Endothelial cell of umbilical vein (primary cell): Measurements from ENCODE around the gene N4BP2. TPM values are rescaled to one million over a fixed set of nuclear protein-coding genes. Genes with fewer than 3 reads are reported as not detected.

Experiments
- BruUV-seq: library from RNA; stranded (reverse); fragments of 400-500 nt; replicated peaks from 2 replicates; lab custom pipeline; 2021; lab: Mats Ljungman, UMichigan
- CTCF ChIA-PET: fragments of 300-600, 350-600 bp; sonication (Branson Sonifier 250); formaldehyde crosslinking; loops from one replicate; lab custom pipeline; 2021; ENCODE audit warnings: antibody characterized with exemption, inconsistent platforms; lab: Charles Lee
- POLR2A ChIA-PET: fragments of 300-600, 350-600 bp; sonication (Branson Sonifier 250); formaldehyde crosslinking; loops from one replicate; lab custom pipeline; 2021; ENCODE audit warnings: antibody characterized with exemption, inconsistent platforms; lab: Charles Lee
- DNase-seq: peaks from one replicate; pipeline ENCODE4 v3.0.0-alpha.2; 2011; ENCODE audit warnings: low read depth, low spot score
- FAIRE-seq: peaks from 2 replicates; lab custom pipeline; 2011; peaks lifted over from hg19 to GRCh38; lab: Jason Lieb, UNC
- H2AFZ ChIP-seq: 2 replicates; pipeline ENCODE4 v1.6.0; 2012; ENCODE audit warnings: low read depth, low read length, control low read depth, inconsistent platforms
- H3K27ac ChIP-seq: 2 replicates; pipeline ENCODE4 v1.5.1; 2011; ENCODE audit warnings: low read depth, mild to moderate bottlenecking, control low read depth, low read length, moderate library complexity; ENCODE audit not compliant: insufficient read depth
- H3K27me3 ChIP-seq, 2 experiments: 2 replicates each; pipeline versions ENCODE4 v1.6.0 to v1.6.1; 2011; ENCODE audit warnings: low read length in 2 of 2, mixed read lengths in 1 of 2; ENCODE audit not compliant: control insufficient read depth in 2 of 2, insufficient read depth in 2 of 2
- H3K36me3 ChIP-seq, 2 experiments: 2 replicates in 1 of 2; 3 replicates in 1 of 2; pipeline ENCODE4 v1.5.1; 2011; ENCODE audit warnings: low read length in 2 of 2, mild to moderate bottlenecking in 1 of 2, moderate library complexity in 1 of 2; ENCODE audit not compliant: control insufficient read depth in 2 of 2, insufficient read depth in 2 of 2; ENCODE audit errors: extremely low read depth in 1 of 2
- H3K4me1 ChIP-seq: 3 replicates; pipeline ENCODE4 v1.5.1; 2011; ENCODE audit warnings: mild to moderate bottlenecking, low read length; ENCODE audit not compliant: control insufficient read depth, insufficient read depth; ENCODE audit errors: extremely low read depth
- H3K4me2 ChIP-seq: 2 replicates; pipeline ENCODE4 v1.6.1; 2011; ENCODE audit warnings: low read length, control low read depth, mixed read lengths; ENCODE audit not compliant: insufficient read depth
- H3K4me3 ChIP-seq, 3 experiments: fragments of 200-600 bp in 1 of 3; sonication (generic), shearing (Covaris generic) in 1 of 3; replicated peaks in 1 of 3; 2 replicates each; pipeline ENCODE4 v1.5.1; 2011 to 2016; ENCODE audit warnings: control low read depth in 3 of 3, low read length in 3 of 3, mild to moderate bottlenecking in 2 of 3, inconsistent platforms in 1 of 3, low read depth in 1 of 3, moderate library complexity in 1 of 3; ENCODE audit not compliant: insufficient read depth in 1 of 3
- H3K79me2 ChIP-seq: 2 replicates; pipeline ENCODE4 v1.6.0; 2012; ENCODE audit warnings: low read length, inconsistent platforms; ENCODE audit not compliant: control insufficient read depth, insufficient read depth
- H3K9ac ChIP-seq: replicated peaks from 2 replicates; pipeline ENCODE3; 2011; ENCODE audit warnings: low read length, control low read depth; ENCODE audit not compliant: insufficient read depth; ENCODE audit errors: extremely low read depth
- H3K9me1 ChIP-seq: replicated peaks from 3 replicates; pipeline ENCODE4 v1.6.0; 2011; ENCODE audit warnings: mild to moderate bottlenecking, low read length; ENCODE audit not compliant: control insufficient read depth, insufficient read depth; ENCODE audit errors: extremely low read depth
- H3K9me3 ChIP-seq: replicated peaks from 2 replicates; pipeline ENCODE4 v1.5.1; 2012; ENCODE audit warnings: low read length, inconsistent platforms; ENCODE audit not compliant: control insufficient read depth, insufficient read depth
- H4K20me1 ChIP-seq: replicated peaks from 2 replicates; pipeline ENCODE3; 2011; ENCODE audit warnings: mild to moderate bottlenecking, low read length; ENCODE audit not compliant: control insufficient read depth, insufficient read depth; ENCODE audit errors: extremely low read depth
- EZH2 ChIP-seq: IDR thresholded peaks from 2 replicates; pipeline ENCODE4 v1.6.1; 2012; ENCODE audit warnings: borderline replicate concordance, low read depth, mild to moderate bottlenecking, moderate library complexity, low read length, inconsistent platforms; ENCODE audit not compliant: severe bottlenecking
- FOS ChIP-seq: IDR thresholded peaks from 2 replicates; pipeline ENCODE4 v1.6.1; 2011; ENCODE audit warnings: mild to moderate bottlenecking, low read length, moderate library complexity, borderline replicate concordance; ENCODE audit not compliant: insufficient read depth
- GATA2 ChIP-seq: IDR thresholded peaks from 2 replicates; pipeline ENCODE4 v1.7.0; 2011; ENCODE audit warnings: low read depth, mild to moderate bottlenecking, moderate library complexity, mixed read lengths, low read length; ENCODE audit not compliant: insufficient read length, insufficient read depth
- JUN ChIP-seq: IDR thresholded peaks from 2 replicates; pipeline ENCODE4 v1.6.1; 2011; ENCODE audit warnings: borderline replicate concordance, low read depth; ENCODE audit not compliant: insufficient read length, insufficient read depth
- MYC ChIP-seq: IDR thresholded peaks from one replicate; pipeline ENCODE4 v1.6.1; 2011; ENCODE audit warnings: mild to moderate bottlenecking, low read depth, low read length
- POLR2A ChIP-seq: IDR thresholded peaks from 2 replicates; pipeline ENCODE4 v1.6.1; 2012; ENCODE audit warnings: low read depth, mild to moderate bottlenecking, control low read depth, low read length
- POLR2AphosphoS5 ChIP-seq: IDR thresholded peaks from 2 replicates; pipeline ENCODE4 v1.6.1; 2012; ENCODE audit warnings: low read depth, mild to moderate bottlenecking, control low read depth, low read length, moderate library complexity; ENCODE audit not compliant: insufficient read depth
- dilution Hi-C: fragments of 300-500 bp; cut with MboI; formaldehyde crosslinking; loops from one replicate; pipeline ENCODE4 v1.15.0; 2019; ENCODE audit warnings: low sequenced_read_pairs; ENCODE audit not compliant: extremely low pct_ligation_motif_present
- intact Hi-C: fragments of 100-400 bp; cut with micrococcal nuclease; formaldehyde crosslinking; loops from one replicate; pipeline ENCODE4 v1.10.0; 2022
- polyA plus RNA-seq, 4 experiments: library from polyadenylated mRNA; depleted of rRNA in 3 of 4; stranded (reverse) in 3 of 4; unstranded in 1 of 4; fragments of >200 nt; gene quantifications; 2 replicates each; pipeline versions ENCODE4 v1.2.1 to v1.2.3, GENCODE V29; 2011 to 2012; ENCODE audit warnings: missing spikeins in 1 of 4
- total RNA-seq: library from RNA; stranded (reverse); gene quantifications from 2 replicates; pipeline ENCODE4 v1.2.3, GENCODE V29; 2021
- TF ChIP-seq, protein P1 (sequence below): IDR thresholded peaks from 2 replicates; pipeline ENCODE4 v1.6.1; 2011; ENCODE audit not compliant: insufficient read depth, insufficient read length
- TF ChIP-seq, protein P2 (sequence below), 2 donors: IDR thresholded peaks; 1 replicate in 1 of 2; 2 replicates in 1 of 2; pipeline ENCODE4 v1.5.1; 2011; ENCODE audit warnings: low read length in 2 of 2, mild to moderate bottlenecking in 2 of 2, moderate library complexity in 2 of 2, control low read depth in 1 of 2, inconsistent platforms in 1 of 2, low read depth in 1 of 2; ENCODE audit not compliant: insufficient read depth in 1 of 2; ENCODE audit errors: extremely low read depth in 1 of 2

N4BP2 gene
- total and polyA plus RNA-seq, 2 donors (not counting 3 experiments of a cell fraction or from before 2014, with no cell fraction given), result 0.87 to 6.9 TPM

DNA sequence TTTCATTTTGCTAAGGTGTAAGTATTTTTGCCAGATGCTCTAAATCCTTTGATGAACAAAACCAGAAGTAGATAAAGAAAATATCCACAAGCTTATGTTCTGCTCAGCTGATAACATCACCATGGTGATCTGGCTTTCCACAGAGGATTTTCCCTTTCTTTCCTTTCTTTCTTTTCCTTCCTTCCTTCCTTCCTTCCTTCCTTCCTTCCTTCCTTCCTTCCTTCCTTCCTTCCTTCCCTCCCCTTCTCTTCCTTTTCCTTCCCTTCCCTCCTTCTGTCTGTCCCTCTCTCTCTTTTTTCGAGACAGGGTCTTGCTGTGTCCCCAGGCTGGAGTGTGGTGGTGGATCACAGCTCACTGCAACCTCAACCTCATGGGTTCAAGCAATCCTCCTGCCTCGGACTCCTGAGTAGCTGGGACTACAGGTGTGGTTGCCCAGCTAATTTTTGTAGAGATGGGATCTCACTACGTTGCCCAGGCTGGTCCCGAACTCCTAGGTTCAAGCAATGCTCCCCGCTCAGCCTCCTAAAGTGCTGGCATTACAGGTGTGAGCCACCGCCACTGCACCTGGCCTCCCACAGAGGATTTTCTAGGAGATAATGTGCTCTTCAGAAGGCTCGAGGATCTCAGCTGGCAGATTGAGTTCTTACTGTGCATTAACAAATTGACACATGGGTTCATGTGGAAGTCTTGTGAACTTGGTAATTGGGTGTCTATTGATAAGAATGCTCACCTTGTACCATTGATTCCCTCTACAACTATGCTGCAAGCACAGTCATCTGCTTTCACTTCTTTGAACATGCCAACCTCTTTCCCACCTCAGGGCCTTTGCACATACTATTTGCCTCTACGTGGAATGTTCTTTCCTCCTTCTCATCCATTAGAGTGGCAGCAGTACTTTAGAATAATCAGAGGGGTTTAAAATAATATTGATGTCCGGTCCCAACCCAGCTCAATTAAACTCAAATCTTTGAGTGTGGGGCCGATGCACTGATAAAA, 138.8 kb downstream of the N4BP2 start:
- Histone ChIP-seq H2AFZ (no peak overlapping the region), H3K27me3 (no peaks in the 10 kb centered on the region), H3K4me3 (no peak overlapping the region), H3K27ac (no peak overlapping the region), H4K20me1 (no peaks in the 10 kb centered on the region), H3K4me2 (no peak overlapping the region), H3K36me3 (no peaks in the 10 kb centered on the region), H3K9me1 (no peaks in the 10 kb centered on the region), H3K9ac (no peak overlapping the region), H3K79me2 (no peaks in the 10 kb centered on the region), H3K4me1 (peaks cover 4% of the 10 kb centered on the region), H3K9me3 (no peaks in the 10 kb centered on the region)
- POLR2A ChIA-PET, result no interaction called here
- CTCF ChIA-PET, result interaction anchor here (0.7 to 1.3 kb wide), 6 partner anchors 9 to 238 kb away, joined by 3 to 4 read pairs (median 3); no protein-coding TSS in a partner anchor
- intact Hi-C loops (no loop called here), dilution Hi-C loops (no loop called here)
- TF ChIP-seq GATA2 (no peak), FOS (no peak), POLR2AphosphoS5 (no peak), EZH2 (no peak), MYC (no peak), JUN (no peak), POLR2A (no peak)
- TF ChIP-seq, protein P1, sequence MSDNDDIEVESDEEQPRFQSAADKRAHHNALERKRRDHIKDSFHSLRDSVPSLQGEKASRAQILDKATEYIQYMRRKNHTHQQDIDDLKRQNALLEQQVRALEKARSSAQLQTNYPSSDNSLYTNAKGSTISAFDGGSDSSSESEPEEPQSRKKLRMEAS, result no peak
- TF ChIP-seq, protein P2, sequence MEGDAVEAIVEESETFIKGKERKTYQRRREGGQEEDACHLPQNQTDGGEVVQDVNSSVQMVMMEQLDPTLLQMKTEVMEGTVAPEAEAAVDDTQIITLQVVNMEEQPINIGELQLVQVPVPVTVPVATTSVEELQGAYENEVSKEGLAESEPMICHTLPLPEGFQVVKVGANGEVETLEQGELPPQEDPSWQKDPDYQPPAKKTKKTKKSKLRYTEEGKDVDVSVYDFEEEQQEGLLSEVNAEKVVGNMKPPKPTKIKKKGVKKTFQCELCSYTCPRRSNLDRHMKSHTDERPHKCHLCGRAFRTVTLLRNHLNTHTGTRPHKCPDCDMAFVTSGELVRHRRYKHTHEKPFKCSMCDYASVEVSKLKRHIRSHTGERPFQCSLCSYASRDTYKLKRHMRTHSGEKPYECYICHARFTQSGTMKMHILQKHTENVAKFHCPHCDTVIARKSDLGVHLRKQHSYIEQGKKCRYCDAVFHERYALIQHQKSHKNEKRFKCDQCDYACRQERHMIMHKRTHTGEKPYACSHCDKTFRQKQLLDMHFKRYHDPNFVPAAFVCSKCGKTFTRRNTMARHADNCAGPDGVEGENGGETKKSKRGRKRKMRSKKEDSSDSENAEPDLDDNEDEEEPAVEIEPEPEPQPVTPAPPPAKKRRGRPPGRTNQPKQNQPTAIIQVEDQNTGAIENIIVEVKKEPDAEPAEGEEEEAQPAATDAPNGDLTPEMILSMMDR (IDR thresholded peaks at IDR 0.05; ENCODE audit: extremely low read depth in 1 of 2, insufficient read depth in 1 of 2, low read depth in 1 of 2, low read length in 2 of 2), result no peak
- BruUV-seq, result no TSS peak
- no peak for DNase-seq
- FAIRE-seq, result no peak
